ENCODE data around the gene PIKFYVE.

- TF ChIP-seq EZH2 (IDR thresholded peaks at IDR 0.05; ENCODE audit: insufficient read depth, poor library complexity, severe bottlenecking) (no peak), EZH2phosphoT487 (IDR thresholded peaks at IDR 0.05; ENCODE audit: insufficient read depth, low read depth) (no peak)
These were observed 12.5 kb downstream of the PIKFYVE start for GRCh38 chr2:208278549-208278948.

Measured in GM23248 (cell line).